ENCODE measurements around the gene SPINT3.
"Not testable (repeated sequence)": the region's sequence is repeated elsewhere in the genome, so short reads cannot be mapped to it uniquely, and the experiment has no call there.

SPINT3 gene

GRCh38 chr20:45501600-45501999 is 13.8 kb downstream of the SPINT3 start:
- no peak for DNase-seq

- no peak for DNase-seq
These were observed 15.4 kb downstream of the SPINT3 start for GRCh38 chr20:45500022-45500421.

DNA sequence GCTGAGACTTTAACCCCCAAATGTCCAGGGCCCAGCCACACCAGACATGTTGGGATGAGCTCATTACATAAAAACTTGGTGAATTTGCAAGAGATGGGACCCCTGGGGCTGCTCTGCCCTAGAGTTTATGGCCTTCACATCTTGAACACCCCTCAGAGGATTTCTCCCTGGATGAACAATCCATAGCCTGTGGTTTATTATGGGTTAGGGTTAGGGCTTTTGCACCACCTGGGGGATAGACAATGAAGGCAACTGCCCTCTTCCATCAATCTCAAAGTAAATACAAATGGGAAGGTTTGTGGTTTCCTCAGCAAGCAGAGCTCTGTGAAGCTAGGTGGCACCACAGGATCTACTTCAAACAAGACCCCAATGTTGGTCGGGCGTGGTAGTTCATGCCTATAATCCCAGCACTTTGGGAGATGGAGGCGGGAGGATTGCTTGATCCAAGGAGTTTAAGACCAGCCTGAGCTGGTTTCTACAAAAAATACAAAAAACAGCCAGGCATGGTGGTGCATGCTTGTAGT is 17.4 kb downstream of the SPINT3 start:
- DNase-seq = no peak

DNA sequence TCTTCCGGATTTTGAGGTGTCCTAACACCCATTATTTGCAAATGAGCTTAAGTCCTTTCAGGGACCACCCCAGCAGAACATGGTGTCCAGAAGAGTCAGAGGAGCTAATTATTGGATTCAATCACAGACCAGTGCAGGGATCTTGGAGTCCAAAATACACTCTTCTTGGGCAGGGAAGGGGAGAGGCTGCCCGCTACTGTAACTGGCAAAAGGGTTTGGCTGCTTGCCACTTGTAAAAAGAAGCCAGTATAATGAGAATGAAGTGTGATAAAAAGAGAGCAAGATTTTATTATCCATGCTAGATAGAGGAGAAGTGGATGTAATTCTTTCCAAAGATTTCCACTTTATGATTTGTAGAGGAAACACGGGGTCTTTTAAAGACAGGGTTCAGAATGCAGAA is 19.3 kb downstream of the SPINT3 start:
- no peak for DNase-seq

GRCh38 chr20:45495501-45495941 is 19.9 kb downstream of the SPINT3 start:
- DNase-seq = no peak

GRCh38 chr20:45489083-45489531 is 26.3 kb downstream of the SPINT3 start:
- no peak for DNase-seq

DNA sequence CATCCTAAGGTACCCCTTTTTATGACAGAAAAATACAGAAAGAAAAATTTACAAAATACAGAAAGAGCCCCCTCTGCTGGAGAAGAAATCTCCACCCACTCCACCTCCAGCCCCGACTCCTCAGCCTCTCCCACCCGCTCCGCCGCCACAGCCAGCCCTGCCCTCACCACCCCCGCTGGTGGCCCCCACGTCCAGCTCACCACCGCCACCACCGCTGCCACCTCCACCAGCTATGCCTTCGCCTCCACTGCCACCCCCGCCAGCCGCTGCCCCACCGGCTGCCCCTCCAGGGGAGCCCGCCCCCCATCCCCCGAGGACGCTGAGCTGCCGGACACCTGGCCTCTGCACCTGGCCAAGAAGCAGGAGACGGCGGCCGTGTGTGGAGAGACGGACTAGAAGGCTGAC is 28.2 kb downstream of the SPINT3 start:
- DNase-seq = no peak

- no peak for DNase-seq
These were observed 30.0 kb downstream of the SPINT3 start for GRCh38 chr20:45485388-45485787.

- DNase-seq = no peak
These were observed 30.7 kb downstream of the SPINT3 start for GRCh38 chr20:45484676-45485075.

GRCh38 chr20:45479822-45480221 is 35.6 kb downstream of the SPINT3 start:
- no peak for DNase-seq

DNA sequence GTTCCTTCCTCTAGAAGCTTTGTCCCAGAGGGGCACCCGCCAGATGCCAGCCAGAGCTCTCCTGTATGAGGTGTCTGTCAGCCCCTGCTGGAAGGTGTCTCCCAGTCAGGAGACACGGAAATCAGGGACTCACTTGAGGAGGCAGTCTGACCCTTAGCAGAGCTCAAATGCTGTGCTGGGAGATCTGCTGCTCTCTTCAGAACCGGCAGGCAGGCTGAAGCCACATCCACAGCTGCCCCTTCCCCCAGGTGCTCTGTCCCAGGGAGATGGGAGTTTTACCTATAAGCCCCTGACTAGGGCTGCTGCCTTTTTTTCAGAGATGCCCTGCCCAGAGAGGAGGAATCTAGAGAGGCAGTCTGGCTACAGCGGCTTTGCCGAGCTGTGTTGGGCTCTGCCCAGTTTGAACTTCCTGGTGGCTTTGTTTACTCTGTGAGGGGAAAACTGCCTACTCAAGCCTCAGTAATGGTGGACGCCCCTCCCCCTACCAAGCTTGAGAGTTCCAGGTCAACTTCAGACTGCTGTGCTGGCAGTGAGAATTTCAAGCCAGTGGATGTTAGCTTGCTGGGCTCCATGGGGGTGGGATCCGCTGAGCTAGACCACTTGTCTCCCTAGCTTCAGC is 37.8 kb downstream of the SPINT3 start:
- DNase-seq = not testable (repeated sequence)

DNA sequence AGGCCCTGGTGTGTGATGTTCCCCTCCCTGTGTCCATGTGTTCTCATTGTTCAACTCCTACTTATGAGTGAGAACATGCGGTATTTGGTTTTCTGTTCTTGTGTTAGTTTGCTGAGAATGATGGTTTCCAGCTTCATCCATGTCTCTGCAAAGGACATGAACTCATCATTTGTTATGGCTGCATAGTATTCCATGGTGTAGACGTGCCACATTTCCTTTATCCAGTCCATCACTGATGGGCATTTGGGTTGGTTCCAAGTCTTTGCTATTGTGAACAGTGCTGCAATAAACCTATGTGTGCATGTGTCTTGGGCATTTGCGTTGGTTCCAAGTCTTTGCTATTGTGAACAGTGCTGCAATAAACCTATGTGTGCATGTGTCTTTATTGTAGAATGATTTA is 43.1 kb downstream of the SPINT3 start:
- DNase-seq = not testable (repeated sequence)

- no peak for DNase-seq
These were observed 44.5 kb downstream of the SPINT3 start for GRCh38 chr20:45470937-45471336.

DNA sequence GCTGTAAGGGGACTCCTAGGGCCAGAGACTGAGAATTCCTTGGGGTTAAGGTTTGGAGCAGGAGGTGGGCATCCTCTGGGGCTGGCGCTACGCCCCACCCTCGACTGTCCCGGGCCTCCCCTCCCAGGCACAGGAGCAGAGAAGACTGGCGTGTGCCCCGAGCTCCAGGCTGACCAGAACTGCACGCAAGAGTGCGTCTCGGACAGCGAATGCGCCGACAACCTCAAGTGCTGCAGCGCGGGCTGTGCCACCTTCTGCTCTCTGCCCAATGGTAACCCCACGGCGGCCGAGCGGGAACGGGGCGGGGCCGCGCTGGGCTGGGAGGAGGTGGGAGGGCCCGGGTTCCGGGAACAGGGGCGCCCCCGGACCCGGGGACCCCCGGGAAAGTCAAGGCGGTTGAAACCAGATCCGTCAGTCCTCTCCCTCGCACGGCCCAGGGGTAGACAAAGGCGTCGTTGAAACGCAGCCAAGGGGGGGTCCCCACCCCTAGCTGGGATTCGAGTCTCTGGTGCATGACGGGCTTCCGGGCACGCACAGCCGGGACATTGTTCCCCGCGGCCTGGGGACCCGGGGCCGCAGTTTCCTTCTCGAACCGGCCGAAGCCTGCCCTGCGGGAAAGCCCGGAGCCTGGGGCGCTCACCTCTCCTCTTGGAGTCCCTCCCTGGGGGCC is 45.0 kb downstream of the SPINT3 start:
- DNase-seq = no peak

DNA sequence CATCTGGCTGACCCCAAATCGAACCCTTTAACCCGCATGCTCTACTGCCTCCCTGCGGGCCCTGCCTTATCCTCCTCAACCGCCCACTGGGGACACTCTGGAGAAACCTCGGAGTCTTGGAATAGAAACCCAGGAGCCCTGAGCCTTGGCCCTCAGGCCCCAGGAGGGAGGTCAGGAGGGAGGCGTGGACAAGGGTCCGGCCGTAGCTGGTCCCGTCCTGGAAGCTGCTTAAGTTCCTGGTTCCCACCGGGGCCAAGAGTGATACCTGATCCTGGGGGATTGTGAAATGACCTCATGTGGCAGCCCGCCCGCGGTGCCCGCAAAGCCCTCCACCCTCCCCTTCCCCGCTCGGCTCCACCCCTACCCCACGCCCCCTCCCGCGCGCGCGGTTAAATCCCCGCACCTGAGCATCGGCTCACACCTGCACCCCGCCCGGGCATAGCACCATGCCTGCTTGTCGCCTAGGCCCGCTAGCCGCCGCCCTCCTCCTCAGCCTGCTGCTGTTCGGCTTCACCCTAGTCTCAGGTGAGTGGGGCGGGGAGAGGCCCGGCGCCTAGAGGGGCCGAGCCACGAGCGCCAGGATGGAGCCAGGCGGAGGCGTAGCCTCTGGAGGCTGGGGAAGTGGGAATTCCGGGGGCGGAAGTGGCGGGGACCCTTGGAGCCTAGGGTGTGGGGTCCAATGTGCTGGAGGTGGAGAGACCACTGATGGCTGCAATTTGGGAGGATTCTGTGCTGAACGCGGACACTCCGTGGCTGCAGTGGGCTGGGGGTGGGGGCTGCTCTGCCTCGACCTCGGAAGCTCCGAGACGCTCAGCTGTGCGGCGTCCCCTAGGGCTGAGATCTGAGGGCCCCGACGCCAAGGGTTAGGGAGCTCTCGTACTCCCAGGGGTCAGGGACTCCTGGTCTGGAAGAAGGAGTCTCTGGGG is 45.8 kb downstream of the SPINT3 start, which contains the start of gene WFDC2:
Gene WFDC2 (plus strand): TSS at position 418 of the 926 bp plus-strand sequence. CDS start 29 bp downstream, at position 447.
- DNase-seq = no peak

GRCh38 chr20:45467861-45468260 is 47.6 kb downstream of the SPINT3 start:
- DNase-seq = no peak

DNA sequence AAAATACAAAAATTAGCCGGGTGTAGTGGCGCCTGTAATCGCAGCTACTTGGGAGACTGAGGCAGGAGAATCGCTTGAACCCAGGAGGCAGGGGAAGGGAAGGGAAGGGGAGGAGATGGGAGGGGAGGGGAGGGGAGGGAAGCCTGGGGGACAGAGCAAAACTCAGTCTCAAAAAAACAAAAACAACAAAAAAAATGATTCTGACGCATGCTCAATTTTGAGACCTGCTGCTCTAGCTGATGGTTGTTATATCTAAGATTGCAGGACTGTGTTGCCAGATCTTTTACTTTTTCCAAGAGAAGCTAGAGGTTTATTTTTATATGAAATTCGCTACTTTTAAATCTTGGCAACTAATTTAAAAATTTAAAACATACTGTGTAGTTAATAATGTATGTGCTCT is 48.2 kb downstream of the SPINT3 start:
- no peak for DNase-seq

GRCh38 chr20:45465491-45466266 is 49.7 kb downstream of the SPINT3 start:
- no peak for DNase-seq

DNA sequence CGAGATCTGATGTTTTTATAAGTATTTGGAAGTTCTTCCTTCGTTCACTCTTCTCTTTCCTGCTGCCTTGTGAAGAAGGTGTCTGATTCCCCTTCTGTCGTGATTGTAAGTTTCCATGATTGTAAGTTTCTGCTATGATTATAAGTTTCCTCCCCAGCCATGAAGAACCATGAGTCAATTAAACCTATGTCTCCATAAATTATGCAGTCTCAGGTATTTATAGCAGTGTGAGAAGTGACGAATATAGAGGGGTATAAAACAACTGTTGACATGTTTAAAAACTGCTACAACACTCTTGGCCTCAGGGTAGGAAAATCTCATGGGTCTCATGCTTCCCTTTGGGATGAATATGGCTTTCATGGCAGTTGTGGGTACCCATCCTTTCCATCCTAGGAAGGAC is 51.7 kb downstream of the SPINT3 start:
- DNase-seq = no peak

- no peak for DNase-seq
These were observed 52.5 kb downstream of the SPINT3 start for GRCh38 chr20:45462711-45463509.

Measured in NK-92 treated with Interleukin-12 subunit alpha and Interleukin-12 subunit beta, amount 100 ng/mL, for 24 hours (cell line).